C1 segment of cervical spinal cord (tissue), 14 donors: Measurements from ENCODE around the gene RGP1.

Experiments used
- DNase-seq, 14 donors: peaks; one replicate each; lab custom pipeline; 2025; lab: John Stamatoyannopoulos, UW

Gene RGP1

DNA sequence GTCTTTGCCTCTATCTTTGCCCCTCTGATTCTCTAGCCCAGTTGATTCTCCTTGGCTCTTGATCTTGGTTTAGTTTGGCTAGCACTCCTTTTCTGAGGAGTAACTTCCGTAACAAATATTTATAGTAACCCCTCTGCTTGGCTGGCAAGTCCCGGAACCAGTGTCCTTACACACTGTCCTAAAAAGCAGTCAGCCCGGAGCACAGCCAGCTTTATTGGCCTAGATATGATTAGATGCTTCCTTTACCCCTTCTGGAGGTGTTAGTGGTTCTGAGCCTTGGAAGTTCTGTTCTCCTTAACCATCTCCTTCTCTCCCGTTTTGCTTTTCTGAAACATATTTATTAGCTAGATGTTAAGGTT, 22.0 kb downstream of the RGP1 start:
- DNase-seq, result peak in 1 of 14 donors; percentile 94

GRCh38 chr9:35771534-35771933, 22.4 kb downstream of the RGP1 start:
- peak in 1 of 14 donors; percentile 60 for DNase-seq

DNA sequence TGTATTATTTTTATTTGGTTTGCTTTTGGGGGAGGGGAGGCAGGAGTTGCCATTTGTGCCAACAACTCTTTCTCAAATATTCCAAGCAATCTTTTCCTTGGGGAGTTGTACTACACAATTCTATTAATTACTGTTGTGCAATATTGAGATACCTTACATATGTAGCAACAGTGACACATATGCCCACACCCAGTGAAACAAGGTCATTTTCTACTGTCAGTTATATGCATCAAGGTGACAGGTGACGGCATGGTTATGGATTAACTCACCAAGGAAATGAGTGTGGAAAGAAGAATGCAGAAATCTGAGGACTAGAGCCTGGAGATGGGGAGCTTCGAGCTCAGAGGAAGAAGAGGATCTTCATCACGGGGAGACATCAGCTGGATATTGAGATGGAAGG, 22.9 kb downstream of the RGP1 start:
- no peak for DNase-seq

DNA sequence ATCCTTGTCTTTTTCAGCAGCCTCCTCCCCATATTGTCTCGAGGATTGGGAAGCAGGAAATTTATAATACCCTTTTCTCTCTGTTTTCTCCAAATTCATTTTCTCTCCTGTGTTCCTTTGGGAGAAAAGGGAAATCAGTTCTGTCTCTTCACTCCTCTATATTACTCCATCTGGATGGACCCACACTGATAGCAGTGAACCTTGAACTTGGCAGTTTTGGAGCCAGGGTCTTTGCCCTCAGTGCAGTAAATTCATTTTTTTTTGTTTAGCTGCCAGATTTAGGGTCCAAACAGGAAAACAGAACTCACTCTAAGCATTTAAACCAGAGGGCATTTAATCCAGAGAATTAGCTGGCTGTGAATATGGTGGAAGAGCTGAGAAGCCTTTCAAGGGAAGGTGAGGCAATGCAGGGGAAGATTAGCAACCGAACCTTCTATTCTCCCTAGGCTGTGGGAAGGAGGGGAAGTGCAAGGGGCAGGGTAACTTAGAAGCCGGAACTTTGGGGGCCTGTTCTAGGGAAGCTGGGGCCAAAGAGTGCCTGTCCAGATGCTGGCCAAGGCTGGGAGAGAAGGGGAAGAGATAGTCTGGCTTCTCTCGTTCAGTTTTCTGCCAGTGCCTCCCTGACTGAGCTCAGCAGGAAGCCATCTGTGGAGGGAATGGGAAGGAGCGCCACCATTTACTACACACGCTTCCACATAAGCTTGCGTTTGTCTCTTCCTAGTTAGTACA, 26.0 kb downstream of the RGP1 start:
- DNase-seq, result peak in 4 of 14 donors; percentile 9 to 51 (median 24)

DNA sequence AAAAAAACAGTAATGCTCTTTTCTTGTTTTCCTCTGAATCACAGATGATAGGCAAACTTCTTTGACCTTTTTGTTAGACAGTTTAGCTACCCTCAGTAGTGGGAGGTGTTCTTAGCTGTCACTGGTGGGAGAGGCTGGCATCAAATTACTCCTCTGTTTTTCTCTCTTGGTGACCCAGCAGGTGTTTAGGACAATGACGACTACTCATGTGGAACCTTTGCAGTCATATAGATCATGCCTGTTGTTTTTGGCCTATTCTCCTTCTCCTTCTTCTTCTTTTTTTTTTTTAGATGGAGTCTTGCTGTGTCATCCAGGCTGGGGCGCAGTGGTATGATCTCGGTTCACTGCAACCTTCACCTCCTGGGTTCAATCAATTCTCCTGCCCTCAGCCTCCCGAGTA, 26.9 kb downstream of the RGP1 start:
- no peak for DNase-seq

- DNase-seq, result no peak
Measured at GRCh38 chr9:35778496-35778895, 29.4 kb downstream of the RGP1 start.

DNA sequence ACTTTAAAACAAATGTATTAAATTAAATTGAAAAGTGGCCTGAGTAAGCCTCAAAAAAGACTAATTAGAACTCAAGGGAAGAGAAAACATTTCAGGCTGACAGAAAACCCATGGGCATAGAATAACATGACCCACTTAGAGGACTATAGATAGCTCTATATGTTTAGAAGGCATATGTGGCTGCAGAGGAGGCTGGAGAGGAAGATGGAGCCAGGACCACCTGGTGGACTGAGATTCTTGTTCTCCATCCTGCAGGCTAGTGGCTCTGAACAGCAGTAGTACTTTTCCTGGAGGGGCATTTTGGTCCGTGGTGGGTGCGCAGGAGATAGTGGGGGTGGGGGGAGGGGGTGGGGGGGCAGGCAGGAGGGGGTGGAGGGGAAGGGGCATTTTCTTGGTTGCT, 32.0 kb downstream of the RGP1 start:
- DNase-seq, result no peak

DNA sequence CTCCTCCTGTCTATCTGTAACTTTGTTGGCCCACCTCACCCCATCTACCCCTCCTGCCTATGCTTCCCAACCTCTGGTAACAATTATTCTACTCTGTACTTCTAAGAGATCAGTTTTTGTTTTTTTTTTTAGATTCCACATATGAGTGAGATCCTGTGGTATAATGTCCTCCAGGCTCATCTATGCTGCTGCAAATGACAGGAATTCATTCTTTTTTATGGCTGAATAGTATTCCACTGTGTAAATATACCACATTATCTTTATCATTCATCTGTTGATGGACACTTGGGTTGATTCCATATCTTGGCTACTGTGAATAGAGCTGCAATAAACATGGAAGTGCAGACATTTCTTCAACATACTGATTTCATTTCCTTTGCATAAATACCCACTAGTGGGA, 34.3 kb downstream of the RGP1 start:
- DNase-seq, result no peak

GRCh38 chr9:35789541-35789940, 40.5 kb downstream of the RGP1 start:
- no peak for DNase-seq

GRCh38 chr9:35790025-35790384, 40.9 kb downstream of the RGP1 start:
- DNase-seq, result no peak

- peak in 11 of 14 donors; percentile 23 to 78 (median 36) for DNase-seq
Measured at GRCh38 chr9:35790385-35791296, 41.6 kb downstream of the RGP1 start.

DNA sequence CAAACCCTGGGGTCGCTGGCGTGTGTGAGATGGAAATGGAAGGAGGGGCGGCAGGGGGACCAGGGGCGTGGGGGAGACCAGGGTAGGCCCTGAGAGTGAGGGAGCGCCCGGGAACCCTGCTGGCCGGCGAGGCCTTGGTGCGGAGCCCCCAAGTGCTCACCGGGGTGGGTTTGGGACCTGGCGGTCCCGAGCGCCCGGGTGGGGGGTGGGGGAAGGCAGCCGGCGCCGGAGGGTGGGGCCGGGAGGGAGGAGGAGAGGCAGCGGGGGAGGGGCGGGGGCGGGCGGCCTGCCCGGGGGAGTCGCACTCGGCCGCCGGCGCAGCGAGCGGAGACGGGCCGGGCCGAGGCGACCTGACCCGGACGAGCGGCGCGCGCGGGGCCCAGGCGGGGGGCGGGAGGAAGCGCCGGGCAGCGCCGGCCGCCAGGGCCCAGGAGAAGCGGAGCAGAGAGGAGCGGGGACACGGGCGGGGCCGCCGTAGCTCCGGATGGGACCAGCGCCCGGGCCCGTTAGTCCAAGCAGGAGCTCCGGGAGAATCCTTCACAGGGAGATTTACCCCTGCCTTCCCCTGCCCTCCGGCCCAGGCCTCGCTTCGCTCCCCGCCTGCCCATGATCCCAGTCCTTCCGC, 42.3 kb downstream of the RGP1 start, which contains the start of gene NPR2:
Gene NPR2, plus strand, starts transcription at position 295 of the 625 bp plus-strand sequence. CDS start 818 bp downstream, outside the sequence.
- DNase-seq, result peak in 6 of 14 donors; percentile 18 to 45 (median 43)

GRCh38 chr9:35792024-35792813, 43.1 kb downstream of the RGP1 start:
- DNase-seq, result peak in 1 of 14 donors; percentile 46

GRCh38 chr9:35792826-35793225, 43.7 kb downstream of the RGP1 start:
- peak in 1 of 14 donors; percentile 43 for DNase-seq

GRCh38 chr9:35793461-35793860, 44.4 kb downstream of the RGP1 start:
- no peak for DNase-seq

DNA sequence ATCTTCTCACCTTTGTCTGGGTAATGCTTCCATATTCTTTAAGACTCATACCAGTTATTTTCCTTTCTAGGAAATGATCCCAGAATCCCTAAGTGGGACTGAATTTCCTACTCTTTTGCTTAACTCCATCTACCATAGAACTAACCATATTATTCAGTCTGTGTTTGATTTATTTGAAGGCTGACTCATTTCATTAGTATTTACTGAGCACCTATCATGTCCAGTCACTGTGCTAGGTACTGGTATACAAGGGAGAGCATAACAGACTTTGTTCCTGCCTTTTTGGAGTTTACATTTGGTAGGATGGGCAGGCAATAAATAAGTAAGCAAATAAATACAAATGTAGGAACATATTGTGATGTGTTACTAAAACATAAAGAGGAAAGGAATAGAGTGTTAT, 46.6 kb downstream of the RGP1 start:
- no peak for DNase-seq

DNA sequence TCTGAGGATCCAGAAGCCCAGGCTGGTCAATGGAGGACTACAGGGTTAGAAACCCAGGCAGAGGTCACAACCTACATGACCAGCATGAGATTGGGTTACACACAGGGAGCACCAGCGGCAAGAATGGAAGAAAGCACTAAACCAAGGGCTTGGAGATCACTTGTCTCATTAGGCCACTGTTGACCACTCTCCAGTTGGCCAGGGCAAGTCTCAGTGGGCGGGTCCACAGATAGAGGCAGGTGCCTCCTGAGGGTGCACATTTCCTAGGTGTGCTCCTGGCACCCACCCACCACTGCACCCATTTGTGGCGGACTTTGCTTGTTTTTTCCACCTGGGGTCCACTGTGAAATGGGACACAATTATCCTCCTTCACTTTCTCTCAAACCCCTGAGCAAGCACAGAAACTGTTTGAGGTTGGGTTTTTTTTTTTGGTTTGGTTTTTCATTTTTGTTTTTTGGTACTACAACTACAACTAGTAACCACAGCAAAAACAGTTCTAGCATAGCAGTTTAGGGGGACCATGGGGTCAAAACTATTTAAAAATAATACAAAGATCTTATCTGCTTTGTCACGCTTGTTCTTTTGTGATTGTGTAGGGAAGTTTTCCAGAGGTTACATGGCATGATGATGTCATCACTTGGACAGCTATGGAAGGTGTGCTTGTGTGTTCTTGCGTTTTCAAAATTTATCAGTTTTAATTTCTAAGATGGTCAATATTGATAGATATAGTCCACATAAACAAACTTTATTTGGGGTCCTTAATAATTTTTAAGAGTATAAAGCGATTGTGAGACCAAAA, 48.4 kb downstream of the RGP1 start:
- no peak for DNase-seq

DNA sequence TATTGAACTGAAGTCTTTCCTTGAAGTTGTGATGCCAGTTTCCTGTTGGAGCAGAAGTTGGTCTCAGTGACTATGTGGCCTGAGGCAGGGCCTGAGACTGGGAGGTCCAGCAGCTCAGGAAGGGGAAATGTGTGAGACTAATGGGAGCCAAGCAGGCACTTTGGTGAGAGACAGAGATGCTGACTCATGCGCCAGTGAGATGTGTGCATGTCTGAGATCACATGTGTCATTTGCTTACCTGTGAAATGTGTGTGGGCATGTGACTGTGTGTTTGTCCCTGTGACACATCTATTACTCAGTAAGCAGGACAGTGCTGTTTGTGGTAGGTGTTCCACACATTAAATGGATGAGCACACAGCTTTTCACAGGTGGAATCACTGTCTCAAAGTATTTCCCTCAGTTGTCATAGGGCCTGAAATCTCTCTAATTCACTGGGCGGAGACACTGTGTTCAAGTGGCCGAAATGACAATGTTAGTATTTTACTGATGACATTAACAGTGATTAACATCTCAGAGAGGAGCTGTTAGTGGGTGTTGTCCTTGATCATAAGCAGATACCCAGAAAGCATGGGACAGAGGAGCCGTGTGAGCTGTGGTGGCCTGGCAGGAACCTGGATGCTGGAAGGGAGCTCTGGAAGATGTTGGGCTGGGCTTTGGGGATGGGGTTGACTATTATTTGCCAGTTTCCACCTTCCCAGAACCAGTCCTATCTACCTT, 49.7 kb downstream of the RGP1 start:
- no peak for DNase-seq

GRCh38 chr9:35800530-35800929, 51.4 kb downstream of the RGP1 start:
- no peak for DNase-seq
